Parathyroid adenoma (tissue), 2 donors: ENCODE results near the gene RTL1.

Source experiments
- H2AFZ ChIP-seq: fragments of 300-600 bp; sonication (generic); one replicate; pipeline ENCODE4 v1.7.0; 2017; ENCODE audit warnings: antibody characterized with exemption, mild to moderate bottlenecking
- H3K27ac ChIP-seq: fragments of 300-600 bp; sonication (generic); one replicate; pipeline ENCODE4 v1.7.0; 2017
- H3K27me3 ChIP-seq: fragments of 300-600 bp; sonication (generic); one replicate; pipeline ENCODE4 v1.7.0; 2017; ENCODE audit warnings: low read length; ENCODE audit not compliant: control insufficient read depth, insufficient read depth
- H3K36me3 ChIP-seq: fragments of 300-600 bp; sonication (generic); one replicate; pipeline ENCODE4 v1.7.0; 2017; ENCODE audit warnings: low read length; ENCODE audit not compliant: control insufficient read depth, insufficient read depth
- H3K4me1 ChIP-seq: fragments of 300-600 bp; sonication (generic); one replicate; pipeline ENCODE4 v1.7.0; 2017; ENCODE audit warnings: control low read depth
- H3K4me2 ChIP-seq: fragments of 300-600 bp; sonication (generic); one replicate; pipeline ENCODE4 v1.7.0; 2017; ENCODE audit warnings: low read length
- H3K4me3 ChIP-seq: fragments of 300-600 bp; sonication (generic); one replicate; pipeline ENCODE4 v1.7.0; 2017; ENCODE audit warnings: low read depth, low read length
- H3K79me2 ChIP-seq: fragments of 300-600 bp; sonication (generic); one replicate; pipeline ENCODE4 v1.7.0; 2017; ENCODE audit warnings: control low read depth
- H3K9ac ChIP-seq: fragments of 300-600 bp; sonication (generic); one replicate; pipeline ENCODE4 v1.7.0; 2017; ENCODE audit warnings: mild to moderate bottlenecking
- H3K9me3 ChIP-seq: fragments of 300-600 bp; sonication (generic); one replicate; pipeline ENCODE4 v1.7.0; 2017; ENCODE audit warnings: low read length; ENCODE audit not compliant: control insufficient read depth
- CTCF ChIP-seq: fragments of 300-600 bp; sonication (generic); IDR thresholded peaks from one replicate; pipeline ENCODE4 v1.7.0; 2017; ENCODE audit warnings: antibody characterized with exemption, mild to moderate bottlenecking
- donor health status: primary hyperparathyroidism.

Gene RTL1

GRCh38 chr14:100875861-100876590 lies 27.5 kb downstream of the RTL1 start:
- no peaks in the 10 kb centered on the region for H3K27me3 ChIP-seq
- no peak overlapping the region for H2AFZ ChIP-seq
- H3K4me2 ChIP-seq, result no peak overlapping the region
- no peak overlapping the region for H3K27ac ChIP-seq
- H3K4me3 ChIP-seq, result no peak overlapping the region
- no peaks in the 10 kb centered on the region for H3K9me3 ChIP-seq
- no peaks in the 10 kb centered on the region for H3K36me3 ChIP-seq
- no peak for TF ChIP-seq CTCF
- no peaks in the 10 kb centered on the region for H3K4me1 ChIP-seq
- H3K9ac ChIP-seq, result no peak overlapping the region
- no peaks in the 10 kb centered on the region for H3K79me2 ChIP-seq

- H3K36me3 ChIP-seq, result no peaks in the 10 kb centered on the region
- no peaks in the 10 kb centered on the region for H3K27me3 ChIP-seq
- H3K4me2 ChIP-seq, result no peak overlapping the region
- H3K79me2 ChIP-seq, result no peaks in the 10 kb centered on the region
- H3K9me3 ChIP-seq, result no peaks in the 10 kb centered on the region
- no peaks in the 10 kb centered on the region for H3K4me1 ChIP-seq
- TF ChIP-seq CTCF, result no peak
- H3K9ac ChIP-seq, result no peak overlapping the region
- H3K4me3 ChIP-seq, result no peak overlapping the region
- no peak overlapping the region for H3K27ac ChIP-seq
- H2AFZ ChIP-seq, result no peak overlapping the region
Measured at GRCh38 chr14:100875126-100875525, 28.4 kb downstream of the RTL1 start.

GRCh38 chr14:100874411-100875091 lies 29.0 kb downstream of the RTL1 start:
- no peak overlapping the region for H3K9ac ChIP-seq
- H3K27ac ChIP-seq, result no peak overlapping the region
- H3K27me3 ChIP-seq, result no peaks in the 10 kb centered on the region
- no peaks in the 10 kb centered on the region for H3K4me1 ChIP-seq
- H3K4me2 ChIP-seq, result no peak overlapping the region
- no peak overlapping the region for H3K4me3 ChIP-seq
- no peak overlapping the region for H2AFZ ChIP-seq
- H3K9me3 ChIP-seq, result no peaks in the 10 kb centered on the region
- no peaks in the 10 kb centered on the region for H3K79me2 ChIP-seq
- H3K36me3 ChIP-seq, result no peaks in the 10 kb centered on the region
- no peak for TF ChIP-seq CTCF

- Histone ChIP-seq H3K4me1 (no peaks in the 10 kb centered on the region), H3K4me2 (no peak overlapping the region), H3K9me3 (no peaks in the 10 kb centered on the region), H3K36me3 (no peaks in the 10 kb centered on the region), H3K9ac (no peak overlapping the region), H3K27ac (no peak overlapping the region), H3K27me3 (no peaks in the 10 kb centered on the region), H2AFZ (no peak overlapping the region), H3K4me3 (no peak overlapping the region), H3K79me2 (no peaks in the 10 kb centered on the region)
- TF ChIP-seq CTCF, result no peak
Measured at GRCh38 chr14:100874051-100874410, 29.5 kb downstream of the RTL1 start.

GRCh38 chr14:100873096-100873482 lies 30.4 kb downstream of the RTL1 start:
- Histone ChIP-seq H3K4me2 (no peak overlapping the region), H3K9ac (no peak overlapping the region), H3K27ac (no peak overlapping the region), H3K36me3 (no peaks in the 10 kb centered on the region), H3K9me3 (no peaks in the 10 kb centered on the region), H3K79me2 (no peaks in the 10 kb centered on the region), H2AFZ (no peak overlapping the region), H3K27me3 (no peaks in the 10 kb centered on the region), H3K4me3 (no peak overlapping the region), H3K4me1 (no peaks in the 10 kb centered on the region)
- TF ChIP-seq CTCF, result no peak
